ENCODE measurements around the gene USP15. TPM values are rescaled to one million over a fixed set of nuclear protein-coding genes. Genes with fewer than 3 reads are reported as not detected.
A peak's percentile ranks its signal among the peaks of the same experiment; 100 is the strongest.

USP15 gene
- total and polyA plus RNA-seq, 4 experiments from 2014 or later = 79.1 to 156 (median 119) TPM

DNA sequence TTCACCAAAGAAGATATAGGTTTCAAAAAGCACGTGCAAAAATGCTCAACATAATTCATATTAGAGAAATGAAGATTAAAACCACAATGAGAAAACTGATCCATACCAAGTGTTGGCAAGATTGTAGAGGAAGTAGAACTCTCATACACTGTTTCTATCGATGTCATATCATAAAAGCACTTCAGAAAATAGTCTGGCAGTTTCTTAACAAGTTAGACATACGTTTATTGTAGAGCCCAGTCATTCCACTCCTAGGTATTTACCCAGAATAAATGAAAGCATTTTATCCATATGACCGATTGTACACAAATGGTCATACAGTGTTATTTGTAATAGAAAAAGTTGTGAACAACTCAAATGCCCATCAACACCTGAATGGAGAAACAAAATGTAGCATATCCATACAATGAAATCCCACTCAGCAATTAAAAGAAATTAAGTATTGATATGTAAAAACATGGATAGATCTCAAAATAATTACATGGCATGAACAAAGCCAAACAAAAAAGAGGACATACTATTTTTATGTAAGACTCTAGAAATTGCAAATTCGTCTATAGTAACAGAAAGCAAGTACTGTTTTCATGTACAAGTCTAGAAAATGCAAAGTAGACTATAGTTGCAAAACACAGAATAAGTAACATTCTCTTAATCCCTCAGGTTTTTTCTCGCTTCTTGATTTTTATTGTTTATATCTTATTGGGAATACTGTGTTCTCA, 41.0 kb downstream of the USP15 start:
- H3K27ac Mint-ChIP-seq = peak overlapping the region in 2 of 7 donors; percentile 37 to 43
- CTCF ChIA-PET (ENCODE audit: partially characterized antibody) = interaction anchor here (1.6 kb wide), 1 partner anchor 14 kb away, joined by 3 read pairs; no protein-coding TSS in a partner anchor
- no peak overlapping the region for H3K4me3 Mint-ChIP-seq
- peaks cover 27 to 62% (median 45%) of the 10 kb centered on the region in 4 donors for H3K4me1 Mint-ChIP-seq
- peaks cover 78 to 86% of the 10 kb centered on the region in 2 donors for H3K36me3 Mint-ChIP-seq
- H3K27ac ChIP-seq (ENCODE audit: low read depth, low read length) = no peak overlapping the region
- DNase-seq = no peak
- H3K27me3 ChIP-seq (ENCODE audit: insufficient read depth, low read length) = no peaks in the 10 kb centered on the region
- intact Hi-C loops (cut with micrococcal nuclease) = no loop called here
- peaks cover 21% of the 10 kb centered on the region for H3K4me1 ChIP-seq (ENCODE audit: insufficient read depth, low read length)
- H3K4me3 ChIP-seq (ENCODE audit: low read length in 2 of 2) = no peak overlapping the region
- peaks cover 0 to 11% (median 9%) of the 10 kb centered on the region in 8 donors for H3K9me3 Mint-ChIP-seq
- peaks cover 50% of the 10 kb centered on the region for H3K36me3 ChIP-seq (ENCODE audit: insufficient read depth, low read length)
- H3K9me3 ChIP-seq (ENCODE audit: control insufficient read depth in 1 of 2, low read length in 2 of 2) = peaks cover 0 to 4% of the 10 kb centered on the region in 2 donors
- no peaks in the 10 kb centered on the region for H3K27me3 Mint-ChIP-seq
- POLR2A ChIA-PET (ENCODE audit: partially characterized antibody) = no interaction called here

DNA sequence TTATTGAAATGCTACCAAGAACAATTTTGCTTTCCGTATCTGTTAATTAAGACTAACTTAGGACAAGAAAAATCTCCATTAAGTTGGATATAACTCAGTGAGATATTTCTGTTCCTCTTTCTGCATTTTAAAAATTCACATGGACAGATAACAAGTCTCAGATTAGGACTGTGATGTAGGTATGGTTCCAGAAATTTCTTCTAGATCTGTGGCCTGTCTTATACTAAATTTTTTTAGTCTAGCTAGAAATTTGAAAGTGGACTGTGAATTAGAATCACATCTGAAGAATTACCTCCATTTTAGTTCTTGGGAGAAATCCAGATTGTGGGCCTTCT, 41.6 kb downstream of the USP15 start:
- Mint-ChIP-seq H3K4me1 (peaks cover 26 to 62% (median 45%) of the 10 kb centered on the region in 4 donors), H3K4me3 (no peak overlapping the region), H3K27ac (no peak overlapping the region), H3K27me3 (no peaks in the 10 kb centered on the region), H3K9me3 (peaks cover 2 to 11% (median 9%) of the 10 kb centered on the region in 8 donors), H3K36me3 (peaks cover 78 to 86% of the 10 kb centered on the region in 2 donors)
- ChIA-PET POLR2A (ENCODE audit: partially characterized antibody) (no interaction called here), CTCF (ENCODE audit: partially characterized antibody) (interaction anchor here (1.6 kb wide), 1 partner anchor 15 kb away, joined by 3 read pairs; no protein-coding TSS in a partner anchor)
- Histone ChIP-seq H3K4me1 (ENCODE audit: insufficient read depth, low read length) (peaks cover 26% of the 10 kb centered on the region), H3K36me3 (ENCODE audit: insufficient read depth, low read length) (peaks cover 45% of the 10 kb centered on the region), H3K4me3 (ENCODE audit: low read length in 2 of 2) (no peak overlapping the region), H3K9me3 (ENCODE audit: control insufficient read depth in 1 of 2, low read length in 2 of 2) (peaks cover 0 to 4% of the 10 kb centered on the region in 2 donors), H3K27me3 (ENCODE audit: insufficient read depth, low read length) (no peaks in the 10 kb centered on the region), H3K27ac (ENCODE audit: low read depth, low read length) (no peak overlapping the region)
- intact Hi-C loops (cut with micrococcal nuclease) = no loop called here
- DNase-seq = no peak

DNA sequence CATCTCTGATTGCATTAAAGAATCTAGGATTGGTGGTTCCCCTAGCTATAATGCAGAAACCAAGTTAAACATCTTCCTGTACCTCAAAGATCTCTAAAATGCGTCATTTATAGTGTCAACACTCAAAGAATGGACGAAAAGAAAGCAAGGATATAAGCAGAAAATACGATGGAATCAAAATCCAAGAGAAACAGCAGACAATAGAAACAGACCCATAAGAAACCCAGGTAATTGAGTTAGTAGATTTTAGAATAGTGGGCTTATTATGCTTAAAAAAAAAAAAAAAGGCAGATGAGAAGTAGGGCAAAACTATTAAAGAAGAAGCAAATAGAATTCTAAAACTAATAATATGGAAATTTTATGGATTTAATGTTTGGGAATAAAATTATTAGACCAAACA, 44.4 kb downstream of the USP15 start:
- DNase-seq = no peak
- ChIA-PET POLR2A (ENCODE audit: partially characterized antibody) (no interaction called here), CTCF (ENCODE audit: partially characterized antibody) (no interaction called here)
- H3K9me3 Mint-ChIP-seq = peaks cover 2 to 11% (median 7%) of the 10 kb centered on the region in 8 donors
- Histone ChIP-seq H3K27me3 (ENCODE audit: insufficient read depth, low read length) (no peaks in the 10 kb centered on the region), H3K27ac (ENCODE audit: low read depth, low read length) (no peak overlapping the region), H3K4me3 (ENCODE audit: low read length in 2 of 2) (no peak overlapping the region), H3K9me3 (ENCODE audit: control insufficient read depth in 1 of 2, low read length in 2 of 2) (peaks cover 0 to 4% of the 10 kb centered on the region in 2 donors), H3K4me1 (ENCODE audit: insufficient read depth, low read length) (peaks cover 23% of the 10 kb centered on the region), H3K36me3 (ENCODE audit: insufficient read depth, low read length) (peaks cover 41% of the 10 kb centered on the region)
- H3K4me3 Mint-ChIP-seq = peak overlapping the region in 1 of 8 donors; percentile 5
- H3K27ac Mint-ChIP-seq = no peak overlapping the region
- H3K27me3 Mint-ChIP-seq = no peaks in the 10 kb centered on the region
- peaks cover 39 to 66% (median 50%) of the 10 kb centered on the region in 4 donors for H3K4me1 Mint-ChIP-seq
- H3K36me3 Mint-ChIP-seq = peaks cover 79 to 85% of the 10 kb centered on the region in 2 donors
- intact Hi-C loops (cut with micrococcal nuclease) = no loop called here

DNA sequence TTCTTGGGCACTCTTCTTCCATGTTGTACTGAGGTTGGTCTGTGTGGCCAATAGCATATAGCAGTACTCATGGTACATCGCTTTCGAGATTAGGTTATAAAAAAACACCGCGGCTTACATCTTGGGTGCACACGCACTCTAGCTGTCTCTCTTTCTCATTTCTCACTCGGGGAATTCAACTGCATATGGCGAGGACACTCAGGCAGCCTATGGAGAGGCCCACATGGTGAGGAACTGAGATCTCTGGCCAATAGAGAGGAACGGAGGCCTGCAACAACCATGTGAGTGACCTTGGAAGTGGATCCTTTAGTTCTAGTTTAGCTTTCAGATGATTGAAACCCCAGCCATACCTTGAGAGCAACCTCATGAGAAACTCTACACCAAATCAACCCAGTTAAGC, 45.6 kb downstream of the USP15 start:
- H3K36me3 ChIP-seq (ENCODE audit: insufficient read depth, low read length) = peaks cover 41% of the 10 kb centered on the region
- no peaks in the 10 kb centered on the region for H3K27me3 ChIP-seq (ENCODE audit: insufficient read depth, low read length)
- H3K4me1 Mint-ChIP-seq = peaks cover 41 to 70% (median 52%) of the 10 kb centered on the region in 4 donors
- no peak overlapping the region for H3K4me3 ChIP-seq (ENCODE audit: low read length in 2 of 2)
- no peak overlapping the region for H3K4me3 Mint-ChIP-seq
- no peak for DNase-seq
- H3K9me3 Mint-ChIP-seq = peaks cover 2 to 11% (median 7%) of the 10 kb centered on the region in 8 donors
- peaks cover 14% of the 10 kb centered on the region for H3K4me1 ChIP-seq (ENCODE audit: insufficient read depth, low read length)
- ChIA-PET POLR2A (ENCODE audit: partially characterized antibody) (no interaction called here), CTCF (ENCODE audit: partially characterized antibody) (no interaction called here)
- H3K27me3 Mint-ChIP-seq = no peaks in the 10 kb centered on the region
- intact Hi-C loops (cut with micrococcal nuclease) = no loop called here
- H3K27ac Mint-ChIP-seq = peak overlapping the region in 2 of 7 donors; percentile 18 to 43
- peaks cover 0 to 4% of the 10 kb centered on the region in 2 donors for H3K9me3 ChIP-seq (ENCODE audit: control insufficient read depth in 1 of 2, low read length in 2 of 2)
- H3K27ac ChIP-seq (ENCODE audit: low read depth, low read length) = no peak overlapping the region
- peaks cover 81 to 82% of the 10 kb centered on the region in 2 donors for H3K36me3 Mint-ChIP-seq

DNA sequence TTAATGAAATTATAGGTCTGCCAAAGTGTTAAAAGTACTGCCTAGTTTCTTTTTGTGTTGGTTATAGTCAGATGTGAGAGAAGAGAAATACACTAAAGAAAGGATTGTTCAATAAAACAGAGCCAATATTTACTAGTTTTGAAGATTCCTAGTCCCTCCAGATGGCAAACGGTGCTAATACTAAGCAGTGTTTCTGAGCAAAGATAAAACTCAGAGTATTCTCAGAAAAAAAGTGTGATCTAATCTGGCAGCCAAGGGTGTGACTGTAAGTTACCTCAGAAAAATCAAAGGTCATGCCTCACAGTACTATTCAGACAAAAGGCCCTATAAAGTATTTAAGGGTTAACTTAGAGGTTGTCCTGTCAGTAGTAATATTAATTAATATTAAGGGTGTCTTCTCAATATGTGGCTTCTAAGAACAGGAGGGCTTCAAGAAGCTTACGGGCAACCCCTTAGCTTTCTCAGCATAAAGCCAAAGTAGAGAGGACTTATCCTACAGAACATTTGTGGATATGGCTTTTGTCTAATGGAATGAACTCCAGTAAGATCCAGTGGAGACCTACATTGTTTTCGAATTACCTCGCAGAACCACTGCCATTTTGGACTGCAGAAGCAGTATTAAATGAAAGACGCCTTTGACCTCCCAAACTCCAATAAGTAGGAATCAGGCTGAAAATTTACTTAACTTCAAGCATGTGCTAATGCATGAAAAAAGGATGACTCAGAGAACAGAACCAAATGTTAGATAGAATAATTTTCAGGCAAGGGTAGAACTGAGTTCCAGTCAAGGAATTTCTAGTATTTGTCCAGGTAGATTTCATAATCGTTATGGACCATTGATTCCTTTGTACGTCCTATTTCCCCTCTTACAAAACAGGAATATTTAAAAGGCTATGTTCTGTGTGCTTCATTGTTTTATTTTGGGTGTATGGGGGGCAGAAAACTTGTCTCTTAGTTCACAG, 46.6 kb downstream of the USP15 start:
- Histone ChIP-seq H3K4me1 (ENCODE audit: insufficient read depth, low read length) (peaks cover 21% of the 10 kb centered on the region), H3K9me3 (ENCODE audit: control insufficient read depth in 1 of 2, low read length in 2 of 2) (peaks cover 0 to 4% of the 10 kb centered on the region in 2 donors), H3K27me3 (ENCODE audit: insufficient read depth, low read length) (no peaks in the 10 kb centered on the region), H3K4me3 (ENCODE audit: low read length in 2 of 2) (no peak overlapping the region), H3K36me3 (ENCODE audit: insufficient read depth, low read length) (peaks cover 41% of the 10 kb centered on the region), H3K27ac (ENCODE audit: low read depth, low read length) (no peak overlapping the region)
- ChIA-PET POLR2A (ENCODE audit: partially characterized antibody) (no interaction called here), CTCF (ENCODE audit: partially characterized antibody) (no interaction called here)
- peaks cover 2 to 11% (median 7%) of the 10 kb centered on the region in 8 donors for H3K9me3 Mint-ChIP-seq
- DNase-seq = no peak
- H3K36me3 Mint-ChIP-seq = peaks cover 72 to 77% of the 10 kb centered on the region in 2 donors
- H3K27me3 Mint-ChIP-seq = no peaks in the 10 kb centered on the region
- H3K4me1 Mint-ChIP-seq = peaks cover 43 to 70% (median 53%) of the 10 kb centered on the region in 4 donors
- H3K27ac Mint-ChIP-seq = peak overlapping the region in 2 of 7 donors; percentile 18 to 72
- peak overlapping the region in 1 of 8 donors; percentile 27 for H3K4me3 Mint-ChIP-seq
- intact Hi-C loops (cut with micrococcal nuclease) = no loop called here

DNA sequence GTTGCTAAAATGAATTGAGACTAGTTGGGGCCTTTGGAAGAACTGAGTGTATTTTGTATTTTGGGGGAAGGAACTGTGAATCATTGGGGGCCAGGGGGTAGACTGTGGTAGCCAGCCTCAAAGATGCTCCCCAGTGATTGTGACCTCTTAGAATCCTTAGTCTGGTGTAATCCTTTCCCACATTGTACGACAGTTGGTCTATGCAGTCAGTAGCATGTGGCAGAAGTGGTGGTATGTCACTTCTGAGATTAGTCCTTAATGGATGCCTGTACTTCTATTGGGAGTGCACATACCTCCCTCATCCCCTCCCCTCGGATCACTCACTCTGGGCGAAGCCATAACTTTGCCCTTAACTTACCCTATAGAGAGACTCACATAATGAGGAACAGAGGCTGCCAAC, 48.0 kb downstream of the USP15 start:
- Histone ChIP-seq H3K27ac (ENCODE audit: low read depth, low read length) (no peak overlapping the region), H3K9me3 (ENCODE audit: control insufficient read depth in 1 of 2, low read length in 2 of 2) (peaks cover 0 to 4% of the 10 kb centered on the region in 2 donors), H3K36me3 (ENCODE audit: insufficient read depth, low read length) (peaks cover 38% of the 10 kb centered on the region), H3K27me3 (ENCODE audit: insufficient read depth, low read length) (no peaks in the 10 kb centered on the region), H3K4me1 (ENCODE audit: insufficient read depth, low read length) (peaks cover 24% of the 10 kb centered on the region), H3K4me3 (ENCODE audit: low read length in 2 of 2) (no peak overlapping the region)
- peak overlapping the region in 1 of 8 donors; percentile 12 for H3K4me3 Mint-ChIP-seq
- peaks cover 44 to 71% (median 55%) of the 10 kb centered on the region in 4 donors for H3K4me1 Mint-ChIP-seq
- POLR2A ChIA-PET (ENCODE audit: partially characterized antibody) = no interaction called here
- peaks cover 2 to 11% (median 6%) of the 10 kb centered on the region in 8 donors for H3K9me3 Mint-ChIP-seq
- CTCF ChIA-PET (ENCODE audit: partially characterized antibody) = no interaction called here
- intact Hi-C loops (cut with micrococcal nuclease) = no loop called here
- H3K36me3 Mint-ChIP-seq = peaks cover 64 to 67% of the 10 kb centered on the region in 2 donors
- DNase-seq = no peak
- H3K27me3 Mint-ChIP-seq = no peaks in the 10 kb centered on the region
- H3K27ac Mint-ChIP-seq = no peak overlapping the region
